NCI-H2029 treated with DMSO at 0.1 percent for 48 hours (cell line): Measurements from ENCODE around the gene ASAP2.

Experiments used
- DNase-seq: peaks from one replicate; lab custom pipeline; 2025; lab: John Stamatoyannopoulos, UW

ASAP2 gene

GRCh38 chr2:9184361-9184760 lies 22.3 kb upstream of the ASAP2 start:
- no peak for DNase-seq

- DNase-seq = no peak
Observed at GRCh38 chr2:9187620-9188214, 18.9 kb upstream of the ASAP2 start.

GRCh38 chr2:9188823-9189222 lies 17.8 kb upstream of the ASAP2 start:
- DNase-seq = no peak

GRCh38 chr2:9189901-9190300 lies 16.7 kb upstream of the ASAP2 start:
- DNase-seq = no peak

GRCh38 chr2:9191041-9191481 lies 15.6 kb upstream of the ASAP2 start:
- DNase-seq = no peak

GRCh38 chr2:9192712-9193111 lies 13.9 kb upstream of the ASAP2 start:
- no peak for DNase-seq

GRCh38 chr2:9194352-9194751 lies 12.3 kb upstream of the ASAP2 start:
- DNase-seq = no peak

GRCh38 chr2:9196637-9197036 lies 10.0 kb upstream of the ASAP2 start:
- no peak for DNase-seq

GRCh38 chr2:9197916-9198315 lies 8.7 kb upstream of the ASAP2 start:
- DNase-seq = no peak

GRCh38 chr2:9199716-9200632 lies 6.6 kb upstream of the ASAP2 start:
- DNase-seq = no peak

GRCh38 chr2:9200633-9201015 lies 6.0 kb upstream of the ASAP2 start:
- DNase-seq = no peak

- no peak for DNase-seq
Observed at GRCh38 chr2:9201185-9201891, 5.3 kb upstream of the ASAP2 start.

- no peak for DNase-seq
Observed at GRCh38 chr2:9203006-9203405, 3.6 kb upstream of the ASAP2 start.

GRCh38 chr2:9203876-9204275 lies 2.7 kb upstream of the ASAP2 start:
- DNase-seq = no peak

GRCh38 chr2:9204939-9205338 lies 1.7 kb upstream of the ASAP2 start:
- DNase-seq = no peak

GRCh38 chr2:9205486-9205885 lies 1.1 kb upstream of the ASAP2 start:
- DNase-seq = no peak

GRCh38 chr2:9206991-9207640 lies 504 bp downstream of the ASAP2 start:
- no peak for DNase-seq

- no peak for DNase-seq
Observed at GRCh38 chr2:9207641-9208311, 1.2 kb downstream of the ASAP2 start.

GRCh38 chr2:9208875-9209274 lies 2.3 kb downstream of the ASAP2 start:
- no peak for DNase-seq

- no peak for DNase-seq
Observed at GRCh38 chr2:9210030-9210429, 3.4 kb downstream of the ASAP2 start.

GRCh38 chr2:9211496-9211895 lies 4.9 kb downstream of the ASAP2 start:
- no peak for DNase-seq
